ENCODE data around the gene STK24.

STK24 gene

GRCh38 chr13:98411617-98412265, 165.2 kb downstream of the STK24 start:
- no peak for TF ChIP-seq CTCF (IDR thresholded peaks at IDR 0.05)
- H3K27ac Mint-ChIP-seq = peak overlapping the region; percentile 76
- H3K27me3 Mint-ChIP-seq (ENCODE audit: low read depth, poor library complexity) = no peaks in the 10 kb centered on the region
- peaks cover 47% of the 10 kb centered on the region for H3K4me1 Mint-ChIP-seq
- no peak for DNase-seq
- no peak overlapping the region for H3K4me3 Mint-ChIP-seq
- H3K36me3 Mint-ChIP-seq (ENCODE audit: low read depth) = peaks cover 89% of the 10 kb centered on the region
- peaks cover 10% of the 10 kb centered on the region for H3K9me3 Mint-ChIP-seq

- Mint-ChIP-seq H3K27ac (peak overlapping the region; percentile 86), H3K9me3 (peaks cover 5% of the 10 kb centered on the region), H3K36me3 (ENCODE audit: low read depth) (peaks cover 81% of the 10 kb centered on the region), H3K4me1 (peaks cover 54% of the 10 kb centered on the region), H3K27me3 (ENCODE audit: low read depth, poor library complexity) (no peaks in the 10 kb centered on the region), H3K4me3 (no peak overlapping the region)
- DNase-seq = no peak
- no peak for TF ChIP-seq CTCF (IDR thresholded peaks at IDR 0.05)
Observed at GRCh38 chr13:98411013-98411412, 165.9 kb downstream of the STK24 start.

GRCh38 chr13:98410612-98411011, 166.3 kb downstream of the STK24 start:
- TF ChIP-seq CTCF (IDR thresholded peaks at IDR 0.05) = no peak
- Mint-ChIP-seq H3K4me3 (no peak overlapping the region), H3K4me1 (peaks cover 58% of the 10 kb centered on the region), H3K36me3 (ENCODE audit: low read depth) (peaks cover 77% of the 10 kb centered on the region), H3K27me3 (ENCODE audit: low read depth, poor library complexity) (no peaks in the 10 kb centered on the region), H3K27ac (no peak overlapping the region), H3K9me3 (peaks cover 5% of the 10 kb centered on the region)
- DNase-seq = no peak

GRCh38 chr13:98409281-98409680, 167.6 kb downstream of the STK24 start:
- Mint-ChIP-seq H3K36me3 (ENCODE audit: low read depth) (peaks cover 64% of the 10 kb centered on the region), H3K27ac (no peak overlapping the region), H3K4me3 (no peak overlapping the region), H3K27me3 (ENCODE audit: low read depth, poor library complexity) (no peaks in the 10 kb centered on the region), H3K9me3 (no peaks in the 10 kb centered on the region), H3K4me1 (peaks cover 71% of the 10 kb centered on the region)
- DNase-seq = no peak
- TF ChIP-seq CTCF (IDR thresholded peaks at IDR 0.05) = no peak

DNA sequence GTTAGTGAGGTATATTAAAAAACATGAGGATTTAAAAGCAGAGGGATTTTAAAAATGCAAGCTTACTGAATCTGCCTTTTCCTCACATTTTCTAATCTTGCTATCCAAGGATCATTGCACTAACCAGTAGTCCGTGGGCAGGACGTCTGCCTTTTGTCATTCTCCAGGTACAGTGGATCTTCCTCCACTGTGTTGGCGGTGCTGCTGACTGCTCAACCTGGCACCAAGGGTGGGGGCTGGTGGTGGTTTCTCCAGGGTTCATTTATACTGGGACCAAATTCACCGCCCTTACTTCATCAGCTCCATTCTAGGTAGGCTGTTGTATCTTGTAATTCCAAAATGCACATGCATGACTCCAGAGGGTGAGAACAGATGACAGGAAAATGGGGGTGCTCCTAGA, 169.3 kb downstream of the STK24 start:
- no peak for DNase-seq
- Mint-ChIP-seq H3K9me3 (no peaks in the 10 kb centered on the region), H3K27ac (peak overlapping the region; percentile 27), H3K27me3 (ENCODE audit: low read depth, poor library complexity) (no peaks in the 10 kb centered on the region), H3K36me3 (ENCODE audit: low read depth) (peaks cover 63% of the 10 kb centered on the region), H3K4me1 (peaks cover 86% of the 10 kb centered on the region), H3K4me3 (no peak overlapping the region)
- no peak for TF ChIP-seq CTCF (IDR thresholded peaks at IDR 0.05)

DNA sequence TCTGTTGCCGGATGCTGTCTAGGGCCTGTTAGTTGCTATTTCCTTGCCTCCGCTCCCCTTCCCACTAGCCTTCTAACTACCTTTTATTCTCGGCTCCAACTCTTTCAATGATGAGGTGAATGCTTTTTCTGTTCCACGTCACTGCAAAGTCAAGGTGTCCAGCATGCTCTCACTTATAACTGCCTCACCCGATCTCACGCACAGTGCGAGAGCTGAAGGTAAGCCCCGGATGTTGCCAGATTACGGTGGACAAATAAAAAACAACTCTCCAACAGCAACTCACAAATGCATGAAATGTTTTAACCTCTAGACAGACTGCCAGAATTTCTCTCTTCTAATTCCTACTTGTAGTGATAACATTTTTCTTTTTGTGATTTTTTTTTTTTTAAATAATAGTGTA, 169.9 kb downstream of the STK24 start:
- H3K9me3 Mint-ChIP-seq = no peaks in the 10 kb centered on the region
- peaks cover 89% of the 10 kb centered on the region for H3K4me1 Mint-ChIP-seq
- DNase-seq = no peak
- no peak overlapping the region for H3K4me3 Mint-ChIP-seq
- H3K36me3 Mint-ChIP-seq (ENCODE audit: low read depth) = peaks cover 61% of the 10 kb centered on the region
- no peak for TF ChIP-seq CTCF (IDR thresholded peaks at IDR 0.05)
- peak overlapping the region; percentile 27 for H3K27ac Mint-ChIP-seq
- no peaks in the 10 kb centered on the region for H3K27me3 Mint-ChIP-seq (ENCODE audit: low read depth, poor library complexity)

All from nephron progenitor cell (in vitro differentiated cells).